Measurements from ENCODE around the gene GIMAP5.
A peak's percentile ranks its signal among the peaks of the same experiment; 100 is the strongest.

The GIMAP5 gene

DNA sequence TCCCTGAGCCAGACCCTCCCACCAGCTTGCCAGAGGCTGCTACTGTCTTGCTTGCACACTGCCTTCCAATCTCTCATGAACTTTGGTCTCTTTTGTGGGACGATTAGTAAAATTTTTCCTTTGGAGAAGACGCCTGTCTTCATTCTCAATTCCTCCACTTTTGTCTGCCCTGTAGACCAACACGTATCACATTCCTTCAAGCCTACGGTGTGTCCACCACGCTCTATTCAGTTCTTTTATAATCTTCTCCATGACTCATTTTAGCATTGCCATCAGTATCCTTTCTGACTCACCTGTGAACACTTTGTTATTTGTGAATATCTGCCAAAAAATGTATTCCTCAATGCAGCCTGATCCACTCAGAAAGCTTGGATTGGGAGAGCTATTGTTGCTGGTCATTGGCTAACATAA is 1.4 kb downstream of the GIMAP5 start:
- H3K9ac ChIP-seq (ENCODE audit: low read length), result no peak overlapping the region

DNA sequence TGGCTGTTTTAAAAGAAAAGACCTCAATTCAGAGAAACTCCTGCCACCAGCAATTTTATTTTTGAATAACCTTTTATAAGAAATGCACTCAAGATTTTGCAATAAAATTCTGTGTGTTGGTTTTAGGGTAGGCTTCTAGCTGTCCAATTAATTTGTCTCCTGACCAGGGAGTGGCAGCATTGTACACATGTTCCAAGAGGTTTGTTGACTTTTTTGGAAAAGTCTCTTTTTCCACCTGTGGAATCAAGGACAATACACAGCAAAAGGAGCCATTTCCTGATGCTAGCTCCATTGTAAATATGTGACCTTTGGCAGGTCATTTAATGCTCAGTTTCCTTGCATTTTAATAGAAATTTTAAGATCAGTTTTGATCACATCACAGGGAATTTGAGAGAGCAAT is 1.8 kb downstream of the GIMAP5 start:
- Histone ChIP-seq H2AFZ (ENCODE audit: low read depth, low read length) (no peak overlapping the region), H3K36me3 (replicated peaks; ENCODE audit: low read depth, low read length) (no peaks in the 10 kb centered on the region), H4K20me1 (ENCODE audit: insufficient read depth, low read length) (no peaks in the 10 kb centered on the region), H3K79me2 (ENCODE audit: low read length) (no peaks in the 10 kb centered on the region), H3K27me3 (ENCODE audit: low read depth, low read length) (peaks cover 28% of the 10 kb centered on the region), H3K9ac (ENCODE audit: low read length) (no peak overlapping the region), H3K4me1 (ENCODE audit: low read length) (peaks cover 27% of the 10 kb centered on the region), H3K4me2 (ENCODE audit: low read length) (no peak overlapping the region), H3K4me3 (ENCODE audit: low read length) (no peak overlapping the region), H3K27ac (ENCODE audit: low read length) (no peak overlapping the region), H3K9me3 (ENCODE audit: insufficient read depth, low read length) (no peaks in the 10 kb centered on the region)
- no peak for TF ChIP-seq EZH2phosphoT487 (IDR thresholded peaks at IDR 0.05; ENCODE audit: low read depth)
- TF ChIP-seq, protein P1, sequence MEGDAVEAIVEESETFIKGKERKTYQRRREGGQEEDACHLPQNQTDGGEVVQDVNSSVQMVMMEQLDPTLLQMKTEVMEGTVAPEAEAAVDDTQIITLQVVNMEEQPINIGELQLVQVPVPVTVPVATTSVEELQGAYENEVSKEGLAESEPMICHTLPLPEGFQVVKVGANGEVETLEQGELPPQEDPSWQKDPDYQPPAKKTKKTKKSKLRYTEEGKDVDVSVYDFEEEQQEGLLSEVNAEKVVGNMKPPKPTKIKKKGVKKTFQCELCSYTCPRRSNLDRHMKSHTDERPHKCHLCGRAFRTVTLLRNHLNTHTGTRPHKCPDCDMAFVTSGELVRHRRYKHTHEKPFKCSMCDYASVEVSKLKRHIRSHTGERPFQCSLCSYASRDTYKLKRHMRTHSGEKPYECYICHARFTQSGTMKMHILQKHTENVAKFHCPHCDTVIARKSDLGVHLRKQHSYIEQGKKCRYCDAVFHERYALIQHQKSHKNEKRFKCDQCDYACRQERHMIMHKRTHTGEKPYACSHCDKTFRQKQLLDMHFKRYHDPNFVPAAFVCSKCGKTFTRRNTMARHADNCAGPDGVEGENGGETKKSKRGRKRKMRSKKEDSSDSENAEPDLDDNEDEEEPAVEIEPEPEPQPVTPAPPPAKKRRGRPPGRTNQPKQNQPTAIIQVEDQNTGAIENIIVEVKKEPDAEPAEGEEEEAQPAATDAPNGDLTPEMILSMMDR (IDR thresholded peaks at IDR 0.05; ENCODE audit: low read depth, low read length), result peak; percentile 39

More for the DNA sequence above, 1.4 kb downstream of the GIMAP5 start:
- Histone ChIP-seq H3K27me3 (ENCODE audit: low read depth, low read length) (peaks cover 26% of the 10 kb centered on the region), H3K9me3 (ENCODE audit: insufficient read depth, low read length) (no peaks in the 10 kb centered on the region), H3K4me3 (ENCODE audit: low read length) (no peak overlapping the region), H3K36me3 (replicated peaks; ENCODE audit: low read depth, low read length) (no peaks in the 10 kb centered on the region), H4K20me1 (ENCODE audit: insufficient read depth, low read length) (no peaks in the 10 kb centered on the region), H3K4me2 (ENCODE audit: low read length) (no peak overlapping the region), H3K27ac (ENCODE audit: low read length) (no peak overlapping the region), H2AFZ (ENCODE audit: low read depth, low read length) (no peak overlapping the region), H3K79me2 (ENCODE audit: low read length) (no peaks in the 10 kb centered on the region), H3K4me1 (ENCODE audit: low read length) (peaks cover 31% of the 10 kb centered on the region)
- TF ChIP-seq, protein P1 (IDR thresholded peaks at IDR 0.05; ENCODE audit: low read depth, low read length), result no peak
- TF ChIP-seq EZH2phosphoT487 (IDR thresholded peaks at IDR 0.05; ENCODE audit: low read depth), result no peak

DNA sequence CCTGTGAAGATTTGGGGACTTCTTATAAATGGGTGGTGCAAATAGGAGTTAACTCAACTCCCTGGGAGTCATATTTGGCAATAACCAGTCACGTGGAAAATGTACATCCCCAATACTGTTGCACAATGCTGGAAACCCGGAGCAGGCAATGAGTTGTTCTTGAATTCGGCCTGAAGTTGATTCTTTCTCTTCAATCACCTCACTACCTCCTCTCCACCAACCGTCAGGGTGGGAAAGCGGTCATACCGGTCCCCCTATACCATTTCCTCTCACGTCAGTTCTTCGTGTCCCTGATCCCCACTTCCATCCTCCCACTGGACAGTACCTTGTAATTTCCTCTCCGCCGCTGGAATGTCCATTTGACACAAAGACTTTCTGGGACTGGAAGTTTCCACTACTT is 2.8 kb downstream of the GIMAP5 start:
- Histone ChIP-seq H3K79me2 (ENCODE audit: low read length) (no peaks in the 10 kb centered on the region), H3K27ac (ENCODE audit: low read length) (no peak overlapping the region), H3K4me2 (ENCODE audit: low read length) (no peak overlapping the region), H4K20me1 (ENCODE audit: insufficient read depth, low read length) (no peaks in the 10 kb centered on the region), H3K9me3 (ENCODE audit: insufficient read depth, low read length) (no peaks in the 10 kb centered on the region), H3K4me3 (ENCODE audit: low read length) (no peak overlapping the region), H2AFZ (ENCODE audit: low read depth, low read length) (no peak overlapping the region), H3K27me3 (ENCODE audit: low read depth, low read length) (peaks cover 31% of the 10 kb centered on the region), H3K36me3 (replicated peaks; ENCODE audit: low read depth, low read length) (no peaks in the 10 kb centered on the region), H3K9ac (ENCODE audit: low read length) (no peak overlapping the region), H3K4me1 (ENCODE audit: low read length) (peaks cover 27% of the 10 kb centered on the region)
- TF ChIP-seq, protein P1 (IDR thresholded peaks at IDR 0.05; ENCODE audit: low read depth, low read length), result no peak
- no peak for TF ChIP-seq EZH2phosphoT487 (IDR thresholded peaks at IDR 0.05; ENCODE audit: low read depth)

GRCh38 chr7:150742286-150742968 is 5.2 kb downstream of the GIMAP5 start:
- Histone ChIP-seq H3K36me3 (replicated peaks; ENCODE audit: low read depth, low read length) (no peaks in the 10 kb centered on the region), H3K4me3 (ENCODE audit: low read length) (no peak overlapping the region), H3K79me2 (ENCODE audit: low read length) (no peaks in the 10 kb centered on the region), H3K9me3 (ENCODE audit: insufficient read depth, low read length) (no peaks in the 10 kb centered on the region), H3K4me1 (ENCODE audit: low read length) (peaks cover 6% of the 10 kb centered on the region; the same call in 1 of the 2 replicates), H3K9ac (ENCODE audit: low read length) (no peak overlapping the region), H3K4me2 (ENCODE audit: low read length) (no peak overlapping the region), H4K20me1 (ENCODE audit: insufficient read depth, low read length) (no peaks in the 10 kb centered on the region), H3K27ac (ENCODE audit: low read length) (no peak overlapping the region), H3K27me3 (ENCODE audit: low read depth, low read length) (peaks cover 31% of the 10 kb centered on the region), H2AFZ (ENCODE audit: low read depth, low read length) (no peak overlapping the region)
- TF ChIP-seq, protein P1 (IDR thresholded peaks at IDR 0.05; ENCODE audit: low read depth, low read length), result no peak
- TF ChIP-seq EZH2phosphoT487 (IDR thresholded peaks at IDR 0.05; ENCODE audit: low read depth), result no peak
